ENCODE measurements around the gene LGSN. TPM values are rescaled to one million over a fixed set of nuclear protein-coding genes. Genes with fewer than 3 reads are reported as not detected.

LGSN gene
- total and polyA plus RNA-seq, 4 donors = 0.04 to 3.5 (median 0.91) TPM

- Histone ChIP-seq H3K9me3 (ENCODE audit: control insufficient read depth in 4 of 4, insufficient read depth in 3 of 4, low read length in 3 of 4) (peaks cover 0 to 2% (median 0%) of the 10 kb centered on the region in 4 donors), H3K27ac (ENCODE audit: low read depth in 1 of 2, low read length in 1 of 2) (no peak overlapping the region), H3K27me3 (ENCODE audit: control insufficient read depth in 3 of 3, insufficient read depth in 3 of 3, low read length in 2 of 3) (no peaks in the 10 kb centered on the region), H3K4me3 (no peak overlapping the region), H3K36me3 (ENCODE audit: control insufficient read depth in 4 of 4, insufficient read depth in 4 of 4, low read length in 4 of 4) (no peaks in the 10 kb centered on the region), H3K9ac (ENCODE audit: insufficient read depth in 1 of 2, low read length in 2 of 2) (no peak overlapping the region), H3K4me1 (ENCODE audit: control insufficient read depth in 5 of 5, insufficient read depth in 5 of 5, low read length in 5 of 5) (no peaks in the 10 kb centered on the region)
- no peak for TF ChIP-seq CTCF (IDR thresholded peaks at IDR 0.05; ENCODE audit: control extremely low read depth, extremely low read depth)
- no peak for ATAC-seq (ENCODE audit: insufficient read depth, low FRiP score)
- no peak for DNase-seq
These were observed 16.3 kb downstream of the LGSN start for GRCh38 chr6:63303476-63303875.

GRCh38 chr6:63299667-63300066 is 20.1 kb downstream of the LGSN start:
- TF ChIP-seq CTCF (IDR thresholded peaks at IDR 0.05; ENCODE audit: control extremely low read depth, extremely low read depth) = no peak
- H3K27me3 ChIP-seq (ENCODE audit: control insufficient read depth in 3 of 3, insufficient read depth in 3 of 3, low read length in 2 of 3) = no peaks in the 10 kb centered on the region
- H3K4me1 ChIP-seq (ENCODE audit: control insufficient read depth in 5 of 5, insufficient read depth in 5 of 5, low read length in 5 of 5) = peaks cover 0 to 4% (median 0%) of the 10 kb centered on the region in 5 donors
- no peaks in the 10 kb centered on the region for H3K36me3 ChIP-seq (ENCODE audit: control insufficient read depth in 4 of 4, insufficient read depth in 4 of 4, low read length in 4 of 4)
- no peak overlapping the region for H3K27ac ChIP-seq (ENCODE audit: low read depth in 1 of 2, low read length in 1 of 2)
- peaks cover 0 to 2% (median 0%) of the 10 kb centered on the region in 4 donors for H3K9me3 ChIP-seq (ENCODE audit: control insufficient read depth in 4 of 4, insufficient read depth in 3 of 4, low read length in 3 of 4)
- no peak for ATAC-seq (ENCODE audit: insufficient read depth, low FRiP score)
- no peak overlapping the region for H3K4me3 ChIP-seq
- H3K9ac ChIP-seq (ENCODE audit: insufficient read depth in 1 of 2, low read length in 2 of 2) = no peak overlapping the region
- 91 to 94% methylated on average over 2 of the region's 2 CpGs for WGBS, 2 donors
- DNase-seq = no peak

GRCh38 chr6:63295553-63296194 is 24.1 kb downstream of the LGSN start:
- no peak for ATAC-seq (ENCODE audit: insufficient read depth, low FRiP score)
- Histone ChIP-seq H3K4me1 (ENCODE audit: control insufficient read depth in 5 of 5, insufficient read depth in 5 of 5, low read length in 5 of 5) (peaks cover 0 to 10% (median 0%) of the 10 kb centered on the region in 5 donors), H3K27ac (ENCODE audit: low read depth in 1 of 2, low read length in 1 of 2) (no peak overlapping the region), H3K27me3 (ENCODE audit: control insufficient read depth in 3 of 3, insufficient read depth in 3 of 3, low read length in 2 of 3) (no peaks in the 10 kb centered on the region), H3K4me3 (no peak overlapping the region), H3K9me3 (ENCODE audit: control insufficient read depth in 4 of 4, insufficient read depth in 3 of 4, low read length in 3 of 4) (peaks cover 0 to 2% (median 0%) of the 10 kb centered on the region in 4 donors), H3K36me3 (ENCODE audit: control insufficient read depth in 4 of 4, insufficient read depth in 4 of 4, low read length in 4 of 4) (no peaks in the 10 kb centered on the region), H3K9ac (ENCODE audit: insufficient read depth in 1 of 2, low read length in 2 of 2) (no peak overlapping the region)
- peak in 1 of 3 donors; percentile 28 for DNase-seq
- 70 to 72% methylated on average over 1 of the region's 1 CpG for WGBS, 2 donors
- TF ChIP-seq CTCF (IDR thresholded peaks at IDR 0.05; ENCODE audit: control extremely low read depth, extremely low read depth) = no peak

Data from lung (tissue), 12 donors.